HG02610 (cell line): ENCODE measurements around the gene HLA-DOA.

Source experiments
- ATAC-seq: cut with Tn5 transposase; IDR thresholded peaks from one replicate; pipeline ENCODE4 v1.9.1; 2021; ENCODE audit warnings: mild to moderate bottlenecking, moderate library complexity; ENCODE audit not compliant: unreplicated experiment

The HLA-DOA gene

GRCh38 chr6:32980488-32981038 is 28.8 kb downstream of the HLA-DOA start:
- no peak for ATAC-seq

- no peak for ATAC-seq
Measured at GRCh38 chr6:32979720-32980487, 29.5 kb downstream of the HLA-DOA start.

- ATAC-seq, result no peak
Measured at GRCh38 chr6:32977953-32978324, 31.5 kb downstream of the HLA-DOA start.

- no peak for ATAC-seq
Measured at GRCh38 chr6:32977272-32977952, 32.0 kb downstream of the HLA-DOA start.

- ATAC-seq, result no peak
Measured at GRCh38 chr6:32976334-32977069, 32.9 kb downstream of the HLA-DOA start.

GRCh38 chr6:32975886-32976285 is 33.5 kb downstream of the HLA-DOA start:
- no peak for ATAC-seq

GRCh38 chr6:32974541-32975308 is 34.7 kb downstream of the HLA-DOA start:
- ATAC-seq, result no peak

GRCh38 chr6:32974016-32974333 is 35.4 kb downstream of the HLA-DOA start:
- ATAC-seq, result no peak

- no peak for ATAC-seq
Measured at GRCh38 chr6:32973144-32974015, 36.0 kb downstream of the HLA-DOA start.

GRCh38 chr6:32972353-32973143 is 36.8 kb downstream of the HLA-DOA start:
- no peak for ATAC-seq

- ATAC-seq, result peak; percentile 42
Measured at GRCh38 chr6:32971581-32972352, 37.6 kb downstream of the HLA-DOA start.

GRCh38 chr6:32971242-32971580 is 38.2 kb downstream of the HLA-DOA start:
- no peak for ATAC-seq

GRCh38 chr6:32970413-32971241 is 38.8 kb downstream of the HLA-DOA start:
- ATAC-seq, result no peak

GRCh38 chr6:32969685-32970412 is 39.5 kb downstream of the HLA-DOA start:
- no peak for ATAC-seq

GRCh38 chr6:32968867-32969684 is 40.3 kb downstream of the HLA-DOA start:
- no peak for ATAC-seq
